ENCODE data around the gene PCDHGB3.
A peak's percentile ranks its signal among the peaks of the same experiment; 100 is the strongest.
"Not testable (repeated sequence)": the region's sequence is repeated elsewhere in the genome, so short reads cannot be mapped to it uniquely, and the experiment has no call there.

Gene PCDHGB3

DNA sequence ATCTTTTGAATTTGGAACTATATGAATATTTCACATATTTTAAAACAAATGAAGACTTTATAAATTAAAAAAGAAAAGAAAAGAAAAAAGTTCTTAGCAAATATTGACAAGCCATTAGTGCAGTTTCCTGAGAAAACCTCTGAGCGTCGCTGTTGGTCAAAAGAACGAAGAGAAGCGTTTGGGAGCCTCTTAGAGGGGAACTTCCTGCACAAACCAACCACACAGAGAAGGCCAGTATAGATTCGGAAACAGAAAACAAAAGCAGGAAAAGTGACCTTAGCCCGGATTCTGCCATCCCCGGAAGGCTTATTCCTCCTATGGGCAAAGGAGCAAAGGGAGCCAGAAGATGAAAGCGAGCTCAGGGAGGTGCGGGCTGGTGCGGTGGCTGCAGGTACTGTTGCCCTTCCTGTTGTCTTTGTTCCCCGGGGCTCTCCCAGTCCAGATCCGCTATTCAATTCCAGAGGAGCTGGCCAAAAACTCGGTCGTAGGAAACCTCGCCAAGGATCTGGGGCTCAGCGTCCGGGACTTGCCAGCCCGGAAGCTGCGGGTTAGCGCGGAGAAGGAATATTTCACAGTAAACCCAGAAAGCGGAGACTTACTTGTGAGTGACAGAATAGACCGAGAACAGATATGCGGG lies 10.1 kb upstream of the PCDHGB3 start, which contains the start of gene PCDHGB2:
Gene PCDHGB2 (plus strand): TSS at position 205 of the 637 bp plus-strand sequence. CDS start 142 bp downstream, at position 347.
- DNase-seq (ENCODE audit: low read depth), result peak; percentile 25

- DNase-seq (ENCODE audit: low read depth), result no peak
These were observed 9.4 kb upstream of the PCDHGB3 start for GRCh38 chr5:141360685-141361084.

GRCh38 chr5:141362719-141363118 lies 7.3 kb upstream of the PCDHGB3 start:
- no peak for DNase-seq (ENCODE audit: low read depth)

DNA sequence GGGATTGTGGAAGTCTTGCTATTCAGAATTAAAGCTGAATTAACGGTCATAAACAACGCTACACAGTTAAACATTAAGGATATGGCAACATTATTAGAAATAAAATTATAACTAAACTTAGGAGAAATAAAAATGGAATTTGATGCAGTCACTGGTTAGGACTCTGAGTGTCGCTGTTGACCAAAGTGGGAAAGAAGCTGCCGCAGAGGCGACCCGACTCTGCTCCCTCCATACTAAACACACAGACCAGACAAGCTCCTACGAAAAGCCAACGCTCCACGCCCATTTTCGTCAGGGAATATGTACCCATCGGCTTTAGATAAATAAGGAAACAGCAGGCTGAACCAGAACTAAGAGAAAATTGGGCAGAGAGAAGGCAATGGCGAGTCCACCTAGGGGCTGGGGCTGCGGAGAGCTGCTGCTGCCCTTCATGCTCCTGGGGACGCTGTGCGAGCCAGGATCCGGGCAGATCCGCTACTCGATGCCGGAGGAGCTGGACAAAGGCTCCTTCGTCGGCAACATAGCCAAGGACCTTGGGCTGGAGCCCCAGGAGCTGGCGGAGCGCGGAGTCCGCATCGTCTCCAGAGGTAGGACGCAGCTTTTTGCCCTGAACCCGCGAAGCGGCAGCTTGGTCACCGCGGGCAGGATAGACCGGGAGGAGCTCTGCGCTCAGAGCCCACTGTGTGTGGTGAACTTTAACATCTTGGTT lies 5.9 kb upstream of the PCDHGB3 start, which contains the start of gene PCDHGA5:
Gene PCDHGA5 (plus strand): TSS at position 211 of the 709 bp plus-strand sequence. CDS start 169 bp downstream, at position 380.
- DNase-seq (ENCODE audit: low read depth), result no peak

DNA sequence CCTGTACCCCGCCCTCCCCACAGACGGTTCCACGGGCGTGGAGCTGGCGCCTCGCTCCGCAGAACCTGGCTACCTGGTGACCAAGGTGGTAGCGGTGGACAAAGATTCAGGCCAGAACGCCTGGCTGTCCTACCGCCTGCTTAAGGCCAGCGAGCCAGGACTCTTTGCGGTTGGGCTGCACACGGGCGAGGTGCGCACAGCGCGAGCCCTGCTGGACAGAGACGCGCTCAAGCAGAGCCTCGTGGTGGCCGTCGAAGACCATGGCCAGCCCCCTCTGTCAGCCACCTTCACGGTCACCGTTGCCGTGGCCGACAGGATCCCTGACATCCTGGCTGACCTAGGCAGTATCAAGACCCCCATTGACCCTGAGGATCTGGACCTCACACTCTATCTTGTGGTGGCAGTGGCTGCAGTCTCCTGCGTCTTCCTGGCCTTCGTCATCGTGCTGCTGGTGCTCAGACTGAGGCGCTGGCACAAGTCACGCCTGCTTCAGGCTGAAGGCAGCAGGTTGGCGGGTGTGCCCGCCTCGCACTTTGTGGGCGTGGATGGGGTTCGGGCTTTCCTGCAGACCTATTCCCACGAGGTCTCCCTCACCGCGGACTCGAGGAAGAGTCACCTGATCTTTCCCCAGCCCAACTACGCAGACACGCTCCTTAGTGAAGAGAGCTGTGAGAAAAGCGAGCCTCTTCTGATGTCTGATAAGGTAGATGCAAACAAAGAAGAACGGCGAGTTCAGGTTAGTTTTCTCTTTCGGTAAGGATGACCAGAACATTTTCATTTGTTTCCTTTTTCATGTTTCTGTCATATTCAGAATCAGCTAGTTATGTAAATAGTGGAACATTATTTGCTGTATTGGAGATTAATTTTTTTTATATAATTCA lies 3.8 kb upstream of the PCDHGB3 start:
- DNase-seq (ENCODE audit: low read depth), result no peak

DNA sequence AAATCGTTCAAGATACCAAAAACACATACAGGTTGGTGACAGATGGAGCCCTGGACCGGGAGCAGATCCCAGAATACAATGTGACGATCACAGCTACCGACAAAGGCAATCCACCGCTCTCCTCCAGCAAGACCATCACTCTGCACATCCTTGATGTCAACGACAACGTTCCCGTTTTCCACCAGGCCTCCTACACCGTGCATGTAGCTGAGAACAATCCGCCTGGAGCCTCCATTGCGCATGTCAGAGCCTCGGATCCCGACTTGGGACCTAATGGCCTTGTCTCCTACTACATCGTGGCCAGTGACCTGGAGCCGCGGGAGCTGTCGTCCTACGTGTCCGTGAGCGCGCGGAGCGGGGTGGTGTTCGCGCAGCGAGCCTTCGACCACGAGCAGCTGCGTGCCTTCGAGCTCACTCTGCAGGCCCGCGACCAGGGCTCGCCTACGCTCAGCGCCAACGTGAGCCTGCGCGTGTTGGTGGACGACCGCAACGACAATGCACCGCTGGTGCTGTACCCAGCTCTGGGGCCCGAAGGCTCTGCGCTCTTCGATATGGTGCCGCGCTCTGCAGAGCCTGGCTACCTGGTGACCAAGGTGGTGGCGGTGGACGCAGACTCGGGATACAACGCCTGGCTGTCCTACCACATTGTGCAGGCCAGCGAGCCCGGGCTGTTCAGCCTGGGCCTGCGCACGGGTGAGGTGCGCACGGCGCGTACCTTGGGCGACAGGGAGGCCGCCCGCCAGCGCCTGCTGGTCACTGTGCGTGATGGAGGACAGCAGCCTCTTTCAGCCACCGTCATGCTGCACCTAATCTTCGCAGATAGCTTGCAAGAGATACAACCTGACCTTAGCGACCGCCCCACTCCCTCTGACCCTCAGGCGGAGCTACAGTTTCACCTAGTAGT lies 1.8 kb downstream of the PCDHGB3 start:
- no peak for DNase-seq (ENCODE audit: low read depth)

DNA sequence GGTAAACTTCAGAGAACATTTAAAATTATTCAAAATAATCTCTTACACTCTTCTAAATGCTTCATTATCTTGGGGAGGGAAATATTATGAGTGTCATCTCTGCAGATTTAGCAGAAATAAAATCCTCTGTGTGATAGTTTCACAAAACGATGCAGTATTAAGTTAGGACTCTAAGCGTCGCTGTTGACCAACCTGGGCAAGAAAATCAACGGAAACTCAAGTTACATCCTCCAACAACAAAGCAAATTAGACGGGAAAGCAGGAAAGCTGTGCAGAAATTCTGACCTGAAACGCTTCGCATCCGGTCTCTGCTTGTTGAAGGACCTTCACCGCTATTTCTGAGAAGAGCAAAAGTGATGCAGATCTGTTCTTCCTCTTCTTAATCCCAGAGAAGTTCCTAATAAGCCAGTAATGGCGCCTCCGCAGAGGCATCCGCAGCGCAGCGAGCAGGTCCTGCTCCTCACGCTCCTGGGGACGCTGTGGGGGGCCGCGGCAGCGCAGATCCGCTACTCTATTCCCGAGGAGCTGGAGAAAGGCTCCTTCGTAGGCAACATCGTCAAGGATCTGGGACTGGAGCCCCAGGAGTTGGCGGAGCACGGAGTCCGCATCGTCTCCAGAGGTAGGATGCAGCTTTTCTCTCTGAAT lies 3.8 kb downstream of the PCDHGB3 start, which contains the start of gene PCDHGA6:
Gene PCDHGA6 (plus strand): TSS at position 219 of the 645 bp plus-strand sequence. CDS start 193 bp downstream, at position 412.
- DNase-seq (ENCODE audit: low read depth), result no peak

- no peak for DNase-seq (ENCODE audit: low read depth)
These were observed 4.6 kb downstream of the PCDHGB3 start for GRCh38 chr5:141374627-141375026.

DNA sequence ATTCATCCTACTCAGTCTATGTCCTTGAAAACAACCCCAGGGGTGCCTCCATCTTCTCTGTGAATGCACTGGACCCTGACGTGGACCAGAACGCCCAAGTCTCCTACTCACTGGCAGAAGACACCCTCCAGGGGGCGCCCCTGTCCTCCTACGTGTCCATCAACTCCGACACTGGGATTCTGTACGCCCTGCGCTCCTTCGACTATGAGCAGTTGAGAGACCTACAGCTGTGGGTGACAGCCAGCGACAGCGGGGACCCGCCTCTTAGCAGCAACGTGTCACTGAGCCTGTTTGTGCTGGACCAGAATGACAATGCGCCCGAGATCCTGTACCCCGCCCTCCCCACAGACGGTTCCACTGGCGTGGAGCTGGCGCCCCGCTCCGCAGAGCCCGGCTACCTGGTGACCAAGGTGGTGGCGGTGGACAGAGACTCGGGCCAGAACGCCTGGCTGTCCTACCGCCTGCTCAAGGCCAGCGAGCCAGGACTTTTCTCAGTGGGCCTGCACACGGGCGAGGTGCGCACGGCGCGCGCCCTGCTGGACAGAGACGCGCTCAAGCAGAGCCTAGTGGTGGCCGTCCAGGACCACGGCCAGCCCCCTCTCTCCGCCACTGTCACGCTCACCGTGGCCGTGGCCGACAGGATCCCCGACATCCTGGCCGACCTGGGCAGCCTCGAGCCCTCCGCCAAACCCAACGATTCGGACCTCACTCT lies 5.6 kb downstream of the PCDHGB3 start:
- not testable (repeated sequence) for DNase-seq (ENCODE audit: low read depth)

DNA sequence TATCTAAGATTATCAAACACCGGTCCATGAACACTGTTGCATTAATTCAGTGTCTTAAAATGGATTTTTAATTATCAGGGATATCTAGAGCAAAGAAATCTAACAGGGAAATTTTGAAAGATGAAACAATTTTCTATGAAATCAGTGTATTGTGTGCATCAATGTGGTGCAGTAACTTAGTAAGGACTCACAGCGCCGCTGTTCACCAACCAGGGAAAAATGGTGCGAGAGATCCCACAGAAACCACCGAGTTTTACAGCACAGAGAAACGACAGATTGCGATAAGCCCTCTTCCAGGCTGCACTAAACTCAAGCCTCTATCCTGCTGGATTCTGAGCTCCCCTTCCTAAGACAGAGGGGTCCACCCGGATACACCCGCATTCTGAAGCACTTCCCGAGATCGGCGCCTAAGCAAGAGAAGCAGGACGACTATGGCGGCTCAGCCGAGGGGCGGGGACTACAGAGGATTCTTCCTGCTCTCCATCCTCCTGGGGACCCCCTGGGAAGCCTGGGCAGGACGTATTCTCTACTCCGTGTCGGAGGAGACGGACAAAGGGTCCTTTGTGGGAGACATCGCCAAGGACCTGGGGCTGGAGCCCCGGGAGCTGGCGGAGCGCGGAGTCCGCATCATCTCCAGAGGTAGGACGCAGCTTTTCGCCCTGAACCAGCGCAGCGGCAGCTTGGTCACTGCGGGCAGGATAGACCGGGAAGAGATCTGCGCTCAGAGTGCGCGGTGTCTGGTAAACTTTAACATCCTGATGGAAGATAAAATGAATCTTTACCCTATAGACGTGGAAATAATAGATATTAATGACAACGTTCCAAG lies 12.6 kb downstream of the PCDHGB3 start, which contains the start of gene PCDHGA7:
Gene PCDHGA7 (plus strand): TSS at position 274 of the 826 bp plus-strand sequence. CDS start 158 bp downstream, at position 432.
- DNase-seq (ENCODE audit: low read depth), result peak; percentile 17

GRCh38 chr5:141383345-141383744 lies 13.3 kb downstream of the PCDHGB3 start:
- DNase-seq (ENCODE audit: low read depth), result no peak

DNA sequence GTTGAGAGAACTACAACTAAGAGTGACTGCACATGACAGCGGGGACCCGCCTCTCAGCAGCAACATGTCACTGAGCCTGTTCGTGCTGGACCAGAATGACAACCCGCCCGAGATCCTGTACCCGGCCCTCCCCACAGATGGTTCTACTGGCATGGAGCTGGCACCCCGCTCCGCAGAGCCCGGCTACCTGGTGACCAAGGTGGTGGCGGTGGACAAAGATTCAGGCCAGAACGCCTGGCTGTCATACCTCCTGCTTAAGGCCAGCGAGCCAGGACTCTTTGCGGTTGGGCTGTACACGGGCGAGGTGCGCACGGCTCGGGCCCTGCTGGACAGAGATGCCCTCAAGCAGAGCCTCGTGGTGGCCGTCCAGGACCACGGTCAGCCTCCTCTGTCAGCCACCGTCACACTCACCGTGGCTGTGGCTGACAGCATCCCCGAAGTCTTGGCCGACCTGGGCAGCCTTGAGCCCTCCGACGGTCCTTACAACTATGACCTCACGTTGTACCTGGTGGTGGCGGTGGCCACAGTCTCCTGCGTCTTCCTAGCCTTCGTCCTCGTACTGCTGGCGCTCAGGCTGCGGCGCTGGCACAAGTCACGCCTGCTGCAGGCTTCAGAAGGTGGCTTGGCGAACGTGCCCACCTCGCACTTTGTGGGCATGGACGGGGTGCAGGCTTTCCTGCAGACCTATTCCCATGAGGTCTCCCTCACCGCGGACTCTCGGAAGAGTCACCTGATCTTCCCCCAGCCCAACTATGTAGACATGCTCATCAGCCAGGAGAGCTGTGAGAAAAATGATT lies 14.6 kb downstream of the PCDHGB3 start:
- DNase-seq (ENCODE audit: low read depth), result no peak

- peak; percentile 13 for DNase-seq (ENCODE audit: low read depth)
These were observed 17.7 kb downstream of the PCDHGB3 start, which contains the start of gene PCDHGB4 for GRCh38 chr5:141387557-141388311. PCDHGB4 (plus strand) TSS chr5:141387698; CDS start chr5:141387885, 187 bp downstream.

- DNase-seq (ENCODE audit: low read depth), result no peak
These were observed 18.6 kb downstream of the PCDHGB3 start for GRCh38 chr5:141388661-141389060.

DNA sequence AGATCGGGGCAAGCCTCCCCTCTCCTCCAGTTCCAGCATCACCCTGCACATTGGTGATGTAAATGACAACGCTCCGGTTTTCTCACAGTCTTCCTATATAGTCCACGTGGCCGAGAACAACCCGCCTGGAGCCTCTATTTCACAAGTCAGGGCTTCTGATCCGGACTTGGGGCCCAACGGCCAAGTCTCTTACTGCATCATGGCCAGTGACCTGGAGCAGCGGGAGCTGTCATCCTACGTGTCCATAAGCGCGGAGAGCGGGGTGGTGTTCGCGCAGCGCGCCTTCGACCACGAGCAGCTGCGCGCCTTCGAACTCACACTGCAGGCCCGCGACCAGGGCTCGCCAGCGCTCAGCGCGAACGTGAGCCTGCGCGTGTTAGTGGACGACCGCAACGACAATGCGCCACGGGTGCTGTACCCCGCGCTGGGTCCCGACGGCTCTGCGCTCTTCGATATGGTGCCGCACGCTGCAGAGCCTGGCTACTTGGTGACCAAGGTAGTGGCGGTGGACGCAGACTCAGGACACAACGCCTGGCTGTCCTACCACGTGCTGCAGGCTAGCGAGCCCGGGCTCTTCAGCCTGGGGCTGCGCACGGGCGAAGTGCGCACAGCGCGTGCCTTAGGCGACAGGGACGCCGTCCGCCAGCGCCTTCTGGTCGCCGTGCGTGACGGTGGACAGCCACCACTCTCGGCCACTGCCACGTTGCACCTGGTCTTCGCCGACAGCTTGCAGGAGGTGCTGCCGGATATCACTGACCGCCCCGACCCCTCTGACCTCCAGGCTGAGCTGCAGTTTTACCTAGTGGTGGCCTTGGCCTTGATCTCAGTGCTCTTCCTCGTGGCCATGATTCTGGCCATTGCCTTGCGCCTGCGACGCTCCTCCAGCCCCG lies 19.4 kb downstream of the PCDHGB3 start:
- no peak for DNase-seq (ENCODE audit: low read depth)
